Mucosa of rectum (tissue), 2 donors: ENCODE results near the gene TMEM121.
A peak's percentile ranks its signal among the peaks of the same experiment; 100 is the strongest.

Experiments
- H3K27ac ChIP-seq, 2 donors: one replicate each; pipeline ENCODE4 v1.7.0; 2013; ENCODE audit warnings: inconsistent platforms in 2 of 2, low read depth in 2 of 2, low read length in 2 of 2
- H3K27me3 ChIP-seq, 2 donors: one replicate each; pipeline ENCODE4 v1.7.0; 2013; ENCODE audit warnings: low read length in 2 of 2; ENCODE audit not compliant: control insufficient read depth in 2 of 2, insufficient read depth in 2 of 2
- H3K36me3 ChIP-seq, 2 donors: one replicate each; pipeline ENCODE4 v1.7.0; 2013; ENCODE audit warnings: low read length in 2 of 2; ENCODE audit not compliant: control insufficient read depth in 2 of 2, insufficient read depth in 2 of 2
- H3K4me1 ChIP-seq, 2 donors: one replicate each; pipeline ENCODE4 v1.7.0; 2013; ENCODE audit warnings: low read length in 2 of 2, mild to moderate bottlenecking in 1 of 2; ENCODE audit not compliant: control insufficient read depth in 2 of 2, insufficient read depth in 2 of 2
- H3K4me3 ChIP-seq, 2 donors: one replicate each; pipeline ENCODE4 v1.7.0; 2013; ENCODE audit warnings: low read length in 2 of 2
- H3K9ac ChIP-seq, 2 donors: one replicate each; pipeline ENCODE4 v1.7.0; 2013; ENCODE audit warnings: low read length in 2 of 2, low read depth in 1 of 2, mild to moderate bottlenecking in 1 of 2
- H3K9me3 ChIP-seq, 2 donors: one replicate each; pipeline ENCODE4 v1.7.0; 2013; ENCODE audit warnings: low read length in 2 of 2; ENCODE audit not compliant: control insufficient read depth in 2 of 2
- donor health status: healthy.
- donor health status: Normal muscosa, but diverticular disease.

Gene TMEM121

DNA sequence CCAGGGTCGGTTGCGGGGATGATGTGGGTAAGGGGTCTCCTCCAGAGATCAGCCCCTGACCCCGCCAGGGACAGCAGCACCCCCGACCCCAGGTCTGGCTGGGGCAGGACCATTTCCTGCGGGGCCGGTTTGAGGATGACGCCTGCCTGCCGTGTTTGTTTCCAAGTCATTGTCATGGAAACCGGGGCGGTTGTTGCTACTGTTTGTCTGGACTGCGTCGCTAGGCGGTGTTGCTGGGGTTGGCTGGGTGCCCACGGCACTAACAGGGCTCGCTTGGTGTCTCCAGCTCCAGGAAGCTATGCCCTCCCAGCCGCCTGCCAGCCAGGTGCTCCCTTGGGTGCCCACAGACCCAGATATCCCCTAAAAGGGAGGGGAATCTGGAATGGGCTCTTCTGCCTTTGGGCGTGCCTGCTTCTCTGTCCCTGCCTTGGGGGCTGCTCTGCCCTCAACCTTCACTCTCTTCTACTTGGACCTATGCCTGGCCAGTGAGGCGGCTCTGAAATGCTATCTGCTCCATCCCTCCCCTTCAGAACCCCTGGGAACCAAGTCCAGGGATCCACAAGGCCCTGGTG, 44.4 kb upstream of the TMEM121 start:
- H3K4me3 ChIP-seq: peak overlapping the region; percentile 20 to 33

DNA sequence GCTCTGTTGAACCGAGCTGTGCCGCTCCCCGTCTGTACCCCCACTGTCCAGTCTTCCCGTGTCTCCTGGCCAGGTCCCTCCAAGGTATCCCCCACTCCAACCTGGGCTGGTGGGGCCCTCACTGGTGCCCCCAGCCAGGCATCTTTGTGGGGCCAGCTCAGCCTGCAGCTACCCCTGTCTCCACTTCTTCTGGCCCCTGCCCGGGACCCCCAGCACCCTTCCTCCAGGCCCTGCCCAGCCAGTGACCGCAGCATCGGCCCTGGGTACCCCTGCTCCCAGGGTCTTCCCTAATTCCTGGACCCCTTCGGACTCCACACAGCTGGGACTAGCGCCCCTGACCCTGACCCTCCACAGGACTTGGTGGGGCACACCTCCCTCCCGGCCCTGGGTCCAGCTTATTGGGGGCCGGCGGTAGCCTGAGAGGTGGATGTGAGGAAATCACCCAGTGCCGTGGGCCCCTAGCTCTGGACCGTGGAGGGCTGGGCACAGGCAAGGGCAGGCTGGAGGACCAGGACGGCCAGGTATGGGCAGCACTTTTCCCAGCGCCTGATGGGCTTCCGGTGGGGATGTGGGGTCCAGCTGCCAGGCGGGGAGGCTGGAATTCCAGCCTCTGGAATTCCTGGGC, 43.8 kb upstream of the TMEM121 start:
- H3K4me3 ChIP-seq: peak overlapping the region in 1 of 2 donors; percentile 33
- no peaks in the 10 kb centered on the region for H3K36me3 ChIP-seq
- H3K27ac ChIP-seq: peak overlapping the region; percentile 94 to 99
- peaks cover 56 to 59% of the 10 kb centered on the region in 2 donors for H3K4me1 ChIP-seq
- H3K27me3 ChIP-seq: peaks cover 7 to 10% of the 10 kb centered on the region in 2 donors
- H3K9ac ChIP-seq: peak overlapping the region; percentile 61 to 69
- H3K9me3 ChIP-seq: no peaks in the 10 kb centered on the region

More for the DNA sequence above, 44.4 kb upstream of the TMEM121 start:
- Histone ChIP-seq H3K9ac (peak overlapping the region; percentile 61 to 69), H3K27me3 (peaks cover 9 to 14% of the 10 kb centered on the region in 2 donors), H3K4me1 (peaks cover 56 to 61% of the 10 kb centered on the region in 2 donors), H3K27ac (peak overlapping the region; percentile 94 to 99), H3K9me3 (no peaks in the 10 kb centered on the region), H3K36me3 (no peaks in the 10 kb centered on the region)

DNA sequence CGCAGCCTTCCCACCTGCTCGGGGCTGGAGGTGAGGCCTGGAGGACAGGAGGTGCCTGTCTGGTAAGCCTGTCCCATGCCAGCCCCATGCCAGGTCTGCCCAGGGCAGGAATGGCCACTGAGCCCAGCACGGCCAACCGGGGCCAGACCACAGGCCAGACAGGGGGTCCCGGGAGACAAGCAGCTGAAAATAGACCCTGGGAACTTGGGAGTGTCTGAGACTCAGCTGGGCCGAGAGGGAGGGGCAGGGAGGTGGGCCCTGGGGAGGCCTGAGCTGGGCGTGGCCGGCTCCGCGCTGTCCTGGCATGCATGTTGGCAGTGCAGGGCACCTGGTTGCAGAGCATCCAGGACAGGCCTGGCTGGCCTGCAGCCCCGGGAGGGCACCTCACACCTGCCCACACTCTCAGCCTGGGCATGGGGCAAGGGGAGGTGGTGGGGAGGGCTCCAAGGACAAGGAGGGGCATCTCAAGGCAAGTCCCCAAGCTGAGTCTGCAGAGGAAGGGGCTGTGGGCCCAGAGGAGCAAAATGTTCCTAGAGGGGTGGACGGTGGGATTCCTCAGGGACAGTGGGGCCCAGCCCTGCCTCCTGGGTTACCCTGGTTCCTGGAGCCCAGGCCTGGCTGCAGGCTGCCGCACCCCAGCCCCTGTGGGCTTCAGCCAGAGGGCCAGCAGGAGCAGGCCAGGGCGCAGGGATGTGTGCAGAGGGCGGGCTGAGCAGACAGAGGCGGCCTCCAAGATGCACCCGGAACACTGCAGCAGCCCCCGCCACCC, 42.9 kb upstream of the TMEM121 start:
- H3K9me3 ChIP-seq: no peaks in the 10 kb centered on the region
- peak overlapping the region in 1 of 2 donors; percentile 69 for H3K9ac ChIP-seq
- peaks cover 63 to 66% of the 10 kb centered on the region in 2 donors for H3K4me1 ChIP-seq
- H3K36me3 ChIP-seq: no peaks in the 10 kb centered on the region
- no peak overlapping the region for H3K4me3 ChIP-seq
- peak overlapping the region in 1 of 2 donors; percentile 99 for H3K27ac ChIP-seq
- H3K27me3 ChIP-seq: peaks cover 7 to 8% of the 10 kb centered on the region in 2 donors

DNA sequence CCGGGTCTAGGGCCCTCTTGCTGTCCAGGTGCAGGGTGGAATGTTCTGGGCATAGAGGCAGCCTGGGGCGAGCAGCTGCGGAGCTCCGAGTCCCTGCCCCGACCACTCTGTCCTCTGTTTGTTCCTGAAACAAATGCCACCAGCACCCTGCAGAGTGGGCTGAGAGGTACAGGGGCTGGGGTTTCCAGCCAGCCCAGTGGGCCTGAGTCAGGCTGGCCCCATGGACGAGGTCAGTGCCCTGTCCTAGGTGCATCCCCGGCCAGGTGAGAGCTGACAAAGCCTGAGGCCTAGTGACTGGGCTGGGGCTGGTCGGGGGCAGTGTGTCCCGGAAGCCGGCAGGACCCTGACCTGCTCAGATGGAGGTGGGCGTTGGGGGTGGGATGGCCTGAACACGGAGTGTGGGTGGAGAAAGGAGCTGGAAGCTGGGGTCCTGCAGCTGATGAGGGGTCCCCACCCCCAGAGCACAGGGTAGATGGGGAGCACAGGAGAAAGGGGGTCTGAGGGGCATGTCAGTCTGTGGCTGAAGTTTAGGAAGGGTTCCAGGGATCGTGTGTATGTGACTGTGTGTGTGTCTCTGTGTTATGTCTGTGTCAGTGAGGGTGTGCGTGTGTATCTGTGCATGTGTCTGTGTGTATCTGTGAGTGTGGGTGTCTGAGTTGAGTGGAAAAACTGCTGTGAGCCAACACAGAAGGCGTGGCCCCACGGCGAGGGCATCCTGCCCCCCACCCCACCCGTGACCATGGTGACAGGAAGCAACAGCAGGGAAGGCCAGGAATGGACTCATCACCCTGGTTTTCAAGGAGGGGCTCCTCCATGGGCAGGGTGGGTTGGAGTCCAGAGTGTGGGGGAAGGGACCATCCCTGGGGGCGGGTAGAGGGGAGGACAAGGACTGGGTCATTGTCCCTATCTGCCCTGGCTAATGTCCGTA, 42.0 kb upstream of the TMEM121 start:
- Histone ChIP-seq H3K4me1 (peaks cover 71 to 75% of the 10 kb centered on the region in 2 donors), H3K4me3 (no peak overlapping the region), H3K9me3 (no peaks in the 10 kb centered on the region), H3K9ac (no peak overlapping the region), H3K36me3 (no peaks in the 10 kb centered on the region), H3K27me3 (peaks cover 7% of the 10 kb centered on the region in 2 donors), H3K27ac (peak overlapping the region; percentile 24 to 44)

DNA sequence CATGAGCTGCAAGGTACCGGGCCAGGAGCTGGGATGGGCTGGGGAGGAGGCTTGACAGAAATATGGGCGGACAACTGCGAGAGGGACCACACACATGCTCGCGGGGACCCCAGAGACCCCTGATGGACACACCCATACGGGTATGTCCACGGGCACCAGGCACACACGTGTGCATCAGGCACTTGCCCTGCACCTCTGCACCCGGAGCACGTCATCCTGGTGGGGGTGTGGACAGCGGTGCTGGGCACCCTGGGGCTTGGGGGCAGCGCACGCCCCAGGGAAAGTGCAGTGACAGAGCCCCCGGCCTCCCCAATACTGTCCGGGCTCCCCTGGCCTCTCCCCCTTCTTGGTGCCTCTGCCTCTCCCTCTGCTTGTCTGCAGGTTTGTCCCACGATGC, 41.4 kb upstream of the TMEM121 start:
- Histone ChIP-seq H3K27me3 (peaks cover under 1% of the 10 kb centered on the region in 2 donors), H3K4me1 (peaks cover 73 to 78% of the 10 kb centered on the region in 2 donors), H3K9me3 (no peaks in the 10 kb centered on the region), H3K4me3 (no peak overlapping the region), H3K36me3 (no peaks in the 10 kb centered on the region), H3K9ac (no peak overlapping the region), H3K27ac (peak overlapping the region in 1 of 2 donors; percentile 24)

DNA sequence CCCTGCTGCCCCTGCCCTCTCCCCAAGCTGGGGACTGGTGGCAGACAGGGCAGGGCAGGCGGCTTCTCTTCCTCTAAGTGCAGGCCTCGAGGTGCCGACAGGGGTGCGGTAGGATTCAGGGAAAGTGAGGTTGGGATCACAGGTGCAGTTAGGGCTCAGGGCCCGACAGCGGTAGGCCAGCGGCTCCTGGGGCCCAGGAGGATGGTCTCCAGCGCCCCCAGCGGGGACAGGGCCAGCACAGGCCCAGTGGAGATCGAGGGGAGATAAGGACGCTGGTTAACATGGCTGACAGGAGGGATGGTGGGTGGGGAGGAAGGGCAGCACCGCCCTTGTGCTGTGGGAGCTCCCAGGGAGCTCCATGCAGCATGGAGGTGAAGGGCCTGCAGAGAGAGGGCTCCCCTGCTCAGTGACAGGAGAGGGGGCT, 40.6 kb upstream of the TMEM121 start:
- Histone ChIP-seq H3K9ac (peak overlapping the region in 1 of 2 donors; percentile 14), H3K36me3 (no peaks in the 10 kb centered on the region), H3K9me3 (no peaks in the 10 kb centered on the region), H3K4me1 (peaks cover 72 to 75% of the 10 kb centered on the region in 2 donors), H3K27ac (peak overlapping the region; percentile 93 to 94), H3K4me3 (no peak overlapping the region), H3K27me3 (no peaks in the 10 kb centered on the region)

DNA sequence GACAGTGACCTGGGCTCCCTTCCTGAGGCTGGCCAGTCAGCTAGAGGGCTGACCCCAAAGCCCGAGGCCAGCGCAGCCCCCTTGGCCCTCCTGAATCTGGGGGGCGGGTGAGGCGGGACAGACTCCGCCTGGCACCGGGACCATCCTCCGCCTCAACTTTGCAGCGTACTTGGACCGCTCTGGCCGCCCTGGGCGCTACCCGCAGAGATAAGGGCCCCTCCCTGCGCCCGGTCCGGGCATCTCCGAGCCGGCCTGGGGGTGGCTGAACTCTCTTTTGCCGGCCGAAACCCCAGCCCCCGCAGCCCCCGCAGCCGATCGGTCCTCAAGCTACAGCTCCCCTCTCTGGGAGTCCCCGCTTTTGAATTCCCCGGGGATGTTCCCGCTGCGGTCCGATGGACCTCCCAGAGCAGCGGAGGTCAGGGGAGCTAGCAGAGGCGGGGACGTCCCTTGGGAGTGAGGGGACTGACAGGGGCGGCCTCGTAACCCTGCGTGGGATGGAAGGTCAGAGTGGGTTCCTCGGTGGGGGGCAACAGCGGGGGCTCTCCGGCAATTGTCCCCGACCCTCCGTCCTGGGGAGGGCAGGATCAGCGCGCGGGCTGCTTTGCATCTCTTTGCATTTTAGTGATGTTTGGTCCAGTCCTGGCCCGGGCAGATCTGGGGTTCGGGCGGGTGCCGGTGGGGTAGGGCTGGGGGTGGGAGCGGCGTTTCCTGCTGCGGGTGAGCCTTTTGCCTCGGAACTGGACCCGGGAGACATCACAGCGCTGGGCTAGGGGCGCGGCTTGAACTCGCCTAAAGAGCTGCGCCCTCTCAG, 40.0 kb upstream of the TMEM121 start, which contains the start of gene CRIP1:
Gene CRIP1 (plus strand): TSS at position 724 of the 811 bp plus-strand sequence. CDS start 374 bp downstream, outside the sequence.
- Histone ChIP-seq H3K36me3 (no peaks in the 10 kb centered on the region), H3K4me1 (peaks cover 67 to 70% of the 10 kb centered on the region in 2 donors), H3K9me3 (no peaks in the 10 kb centered on the region), H3K9ac (peak within 1 kb of the TSS; percentile 79 to 91), H3K27me3 (no peaks in the 10 kb centered on the region), H3K27ac (peak within 1 kb of the TSS; percentile 93 to 94), H3K4me3 (peak within 1 kb of the TSS; percentile 76)

DNA sequence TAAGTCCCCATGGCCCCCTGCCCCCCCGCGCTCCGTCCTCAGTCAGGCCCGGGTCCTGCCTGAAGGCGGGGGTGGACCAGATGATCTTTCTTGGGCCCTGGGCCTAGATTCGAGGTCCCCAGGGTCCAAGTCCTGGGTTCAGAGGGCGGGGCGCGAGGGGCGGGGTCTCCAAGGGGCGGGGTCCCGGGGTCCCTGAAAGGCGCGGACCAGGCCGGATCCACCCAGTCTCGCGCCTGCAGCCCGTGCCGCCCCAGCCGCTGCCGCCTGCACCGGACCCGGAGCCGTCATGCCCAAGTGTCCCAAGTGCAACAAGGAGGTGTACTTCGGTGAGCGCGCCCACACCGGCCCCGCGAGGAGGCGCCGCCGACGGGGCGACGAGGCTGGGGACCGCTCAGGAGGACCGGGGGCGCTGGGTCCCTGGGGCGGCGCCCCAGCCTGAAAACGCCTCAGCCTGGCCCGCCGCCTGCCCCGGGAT, 39.4 kb upstream of the TMEM121 start:
- Histone ChIP-seq H3K27ac (peak overlapping the region; percentile 93 to 94), H3K36me3 (no peaks in the 10 kb centered on the region), H3K9ac (peak overlapping the region; percentile 79 to 91), H3K9me3 (no peaks in the 10 kb centered on the region), H3K4me3 (peak overlapping the region; percentile 76), H3K4me1 (peaks cover 64 to 66% of the 10 kb centered on the region in 2 donors), H3K27me3 (no peaks in the 10 kb centered on the region)
